Neural progenitor cell (in vitro differentiated cells): ENCODE results near the gene DUSP19.

Experiments
- CTCF ChIP-seq: fragments of 200-600 bp; sonication (generic); IDR thresholded peaks from 2 replicates; pipeline ENCODE4 v1.5.1; 2017; ENCODE audit warnings: antibody characterized with exemption, mild to moderate bottlenecking
- EZH2 ChIP-seq: fragments of 200-600 bp; sonication (generic); IDR thresholded peaks from 2 replicates; pipeline ENCODE4 v1.6.1; 2017; ENCODE audit warnings: antibody characterized with exemption, mild to moderate bottlenecking, moderate library complexity

- TF ChIP-seq CTCF (no peak), EZH2 (no peak)
These were observed 43.7 kb upstream of the DUSP19 start for GRCh38 chr2:183034806-183035205.
